Neural cell (in vitro differentiated cells): ENCODE measurements around the gene EPHX1. TPM values are rescaled to one million over a fixed set of nuclear protein-coding genes. Genes with fewer than 3 reads are reported as not detected.

Experiments
- H2AFZ ChIP-seq: fragments of 200-600, 300-800 bp; sonication (generic), shearing (Covaris generic); 2 replicates; pipeline ENCODE4 v1.6.0; 2014; ENCODE audit warnings: low read depth, mild to moderate bottlenecking, antibody characterized with exemption, low read length, moderate library complexity
- H3F3A ChIP-seq: fragments of 200-600 bp; shearing (Covaris generic); 2 replicates; pipeline ENCODE4 v1.6.1; 2016; ENCODE audit warnings: mild to moderate bottlenecking, moderate library complexity, mixed read lengths, antibody characterized with exemption, low read length; ENCODE audit not compliant: insufficient read depth, poor library complexity, severe bottlenecking
- H3K27ac ChIP-seq: fragments of 200-600, 300-800 bp; sonication (generic), shearing (Covaris generic); 2 replicates; pipeline ENCODE4 v1.5.1; 2014; ENCODE audit warnings: mild to moderate bottlenecking, low read length, moderate library complexity
- H3K27me3 ChIP-seq: fragments of 300-800, 200-600 bp; sonication (generic), shearing (Covaris generic); 2 replicates; pipeline ENCODE4 v1.6.0; 2014; ENCODE audit warnings: mild to moderate bottlenecking, low read depth, low read length, moderate library complexity; ENCODE audit not compliant: insufficient read depth
- H3K36me3 ChIP-seq: fragments of 300-800, 200-600 bp; sonication (generic), shearing (Covaris generic); 2 replicates; pipeline ENCODE4 v1.5.1; 2014; ENCODE audit warnings: mild to moderate bottlenecking, antibody characterized with exemption, low read length, moderate library complexity; ENCODE audit not compliant: insufficient read depth
- H3K4me2 ChIP-seq: fragments of 300-800, 200-600 bp; sonication (generic), shearing (Covaris generic); 2 replicates; pipeline ENCODE4 v1.6.0; 2014; ENCODE audit warnings: mild to moderate bottlenecking, low read length
- H3K4me3 ChIP-seq: fragments of 300-800, 200-600 bp; sonication (generic), shearing (Covaris generic); 2 replicates; pipeline ENCODE4 v1.5.1; 2014; ENCODE audit warnings: mild to moderate bottlenecking, low read length, moderate library complexity
- H3K79me2 ChIP-seq: fragments of 200-600 bp; shearing (Covaris generic); replicated peaks from 2 replicates; pipeline ENCODE4 v1.6.0; 2014; ENCODE audit warnings: mild to moderate bottlenecking, low read length, moderate library complexity; ENCODE audit not compliant: insufficient read depth
- H3K9ac ChIP-seq: fragments of 300-800, 200-600 bp; sonication (generic), shearing (Covaris generic); 2 replicates; pipeline ENCODE4 v1.6.1; 2016; ENCODE audit warnings: mild to moderate bottlenecking, low read length, mixed read lengths
- H3K9me2 ChIP-seq: fragments of 200-600 bp; shearing (Covaris generic); 2 replicates; pipeline ENCODE4 v1.6.1; 2016; ENCODE audit warnings: mild to moderate bottlenecking, low read length, mixed read lengths; ENCODE audit not compliant: insufficient read depth
- H3K9me3 ChIP-seq: fragments of 200-600, 300-800 bp; sonication (generic), shearing (Covaris generic); 2 replicates; pipeline ENCODE4 v1.6.1; 2016; ENCODE audit warnings: mild to moderate bottlenecking, mixed run types, low read length, moderate library complexity, mixed read lengths
- H4K20me1 ChIP-seq: fragments of 200-600 bp; shearing (Covaris generic); 2 replicates; pipeline ENCODE4 v1.6.1; 2016; ENCODE audit warnings: mild to moderate bottlenecking, mixed run types; ENCODE audit not compliant: insufficient read depth
- CTCF ChIP-seq: fragments of 450-650 bp; IDR thresholded peaks from 2 replicates; pipeline ENCODE4 v1.5.1; 2014; ENCODE audit warnings: antibody characterized with exemption, mild to moderate bottlenecking, moderate library complexity; ENCODE audit not compliant: poor library complexity, severe bottlenecking
- EP300 ChIP-seq: fragments of 450-650 bp; conservative IDR thresholded peaks from 2 replicates; pipeline ENCODE4 v1.6.1; 2014; ENCODE audit warnings: antibody characterized with exemption, mild to moderate bottlenecking, moderate library complexity; ENCODE audit not compliant: poor library complexity, severe bottlenecking
- EZH2 ChIP-seq: fragments of 200-600, 300-800 bp; shearing (Covaris generic), sonication (generic); IDR thresholded peaks from 2 replicates; pipeline ENCODE4 v1.6.1; 2014; ENCODE audit warnings: antibody characterized with exemption, low read length, borderline replicate concordance, mild to moderate bottlenecking; ENCODE audit not compliant: insufficient read depth, poor library complexity, severe bottlenecking
- MXI1 ChIP-seq: fragments of 450-650 bp; conservative IDR thresholded peaks from 2 replicates; pipeline ENCODE4 v1.6.1; 2014; ENCODE audit warnings: antibody characterized with exemption, mild to moderate bottlenecking; ENCODE audit not compliant: poor library complexity, severe bottlenecking
- POLR2AphosphoS5 ChIP-seq: IDR thresholded peaks from 2 replicates; pipeline ENCODE4 v1.6.1; 2012
- RAD21 ChIP-seq: fragments of 450-650 bp; conservative IDR thresholded peaks from 2 replicates; pipeline ENCODE4 v1.6.1; 2014; ENCODE audit warnings: antibody characterized with exemption, mild to moderate bottlenecking, moderate library complexity
- SMC3 ChIP-seq: fragments of 450-650 bp; conservative IDR thresholded peaks from 2 replicates; pipeline ENCODE4 v1.6.1; 2014; ENCODE audit warnings: antibody characterized with exemption, mild to moderate bottlenecking, moderate library complexity; ENCODE audit not compliant: poor library complexity
- TAF1 ChIP-seq: IDR thresholded peaks from 2 replicates; pipeline ENCODE4 v1.6.1; 2012; ENCODE audit warnings: low read depth
- polyA plus RNA-seq: library from polyadenylated mRNA; depleted of rRNA; stranded (reverse); fragments of >200 nt; gene quantifications from 2 replicates; pipeline ENCODE4 v1.2.3, GENCODE V29; 2014
- TF ChIP-seq, protein P1 (sequence below): IDR thresholded peaks from 2 replicates; pipeline ENCODE4 v1.6.1; 2012; ENCODE audit warnings: borderline replicate concordance

EPHX1 gene
- polyA plus RNA-seq, 1 donor from 2014 or later: 8.7 TPM

GRCh38 chr1:225848030-225848955, 38.4 kb downstream of the EPHX1 start:
- no peaks in the 10 kb centered on the region for H3K27me3 ChIP-seq
- no peaks in the 10 kb centered on the region for H3K9me2 ChIP-seq
- H3K9ac ChIP-seq: no peak overlapping the region
- no peaks in the 10 kb centered on the region for H3K36me3 ChIP-seq
- H2AFZ ChIP-seq: no peak overlapping the region
- no peak for TF ChIP-seq EZH2
- TF ChIP-seq SMC3: no peak
- no peak for TF ChIP-seq MXI1
- no peak for TF ChIP-seq POLR2AphosphoS5
- no peak for TF ChIP-seq CTCF
- TF ChIP-seq TAF1: no peak
- no peak overlapping the region for H3K4me3 ChIP-seq
- no peaks in the 10 kb centered on the region for H4K20me1 ChIP-seq
- H3F3A ChIP-seq: no peaks in the 10 kb centered on the region
- no peaks in the 10 kb centered on the region for H3K9me3 ChIP-seq
- no peak overlapping the region for H3K27ac ChIP-seq
- no peak overlapping the region for H3K4me2 ChIP-seq
- H3K79me2 ChIP-seq: no peaks in the 10 kb centered on the region

GRCh38 chr1:225849925-225850324, 40.0 kb downstream of the EPHX1 start:
- no peak overlapping the region for H2AFZ ChIP-seq
- H3K36me3 ChIP-seq: no peaks in the 10 kb centered on the region
- no peak overlapping the region for H3K27ac ChIP-seq
- no peaks in the 10 kb centered on the region for H3F3A ChIP-seq
- no peaks in the 10 kb centered on the region for H4K20me1 ChIP-seq
- no peak overlapping the region for H3K9ac ChIP-seq
- H3K27me3 ChIP-seq: no peaks in the 10 kb centered on the region
- no peaks in the 10 kb centered on the region for H3K79me2 ChIP-seq
- TF ChIP-seq, protein P1, sequence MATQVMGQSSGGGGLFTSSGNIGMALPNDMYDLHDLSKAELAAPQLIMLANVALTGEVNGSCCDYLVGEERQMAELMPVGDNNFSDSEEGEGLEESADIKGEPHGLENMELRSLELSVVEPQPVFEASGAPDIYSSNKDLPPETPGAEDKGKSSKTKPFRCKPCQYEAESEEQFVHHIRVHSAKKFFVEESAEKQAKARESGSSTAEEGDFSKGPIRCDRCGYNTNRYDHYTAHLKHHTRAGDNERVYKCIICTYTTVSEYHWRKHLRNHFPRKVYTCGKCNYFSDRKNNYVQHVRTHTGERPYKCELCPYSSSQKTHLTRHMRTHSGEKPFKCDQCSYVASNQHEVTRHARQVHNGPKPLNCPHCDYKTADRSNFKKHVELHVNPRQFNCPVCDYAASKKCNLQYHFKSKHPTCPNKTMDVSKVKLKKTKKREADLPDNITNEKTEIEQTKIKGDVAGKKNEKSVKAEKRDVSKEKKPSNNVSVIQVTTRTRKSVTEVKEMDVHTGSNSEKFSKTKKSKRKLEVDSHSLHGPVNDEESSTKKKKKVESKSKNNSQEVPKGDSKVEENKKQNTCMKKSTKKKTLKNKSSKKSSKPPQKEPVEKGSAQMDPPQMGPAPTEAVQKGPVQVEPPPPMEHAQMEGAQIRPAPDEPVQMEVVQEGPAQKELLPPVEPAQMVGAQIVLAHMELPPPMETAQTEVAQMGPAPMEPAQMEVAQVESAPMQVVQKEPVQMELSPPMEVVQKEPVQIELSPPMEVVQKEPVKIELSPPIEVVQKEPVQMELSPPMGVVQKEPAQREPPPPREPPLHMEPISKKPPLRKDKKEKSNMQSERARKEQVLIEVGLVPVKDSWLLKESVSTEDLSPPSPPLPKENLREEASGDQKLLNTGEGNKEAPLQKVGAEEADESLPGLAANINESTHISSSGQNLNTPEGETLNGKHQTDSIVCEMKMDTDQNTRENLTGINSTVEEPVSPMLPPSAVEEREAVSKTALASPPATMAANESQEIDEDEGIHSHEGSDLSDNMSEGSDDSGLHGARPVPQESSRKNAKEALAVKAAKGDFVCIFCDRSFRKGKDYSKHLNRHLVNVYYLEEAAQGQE: no peak
- no peak overlapping the region for H3K4me2 ChIP-seq
- no peak overlapping the region for H3K4me3 ChIP-seq
- no peaks in the 10 kb centered on the region for H3K9me3 ChIP-seq
- H3K9me2 ChIP-seq: no peaks in the 10 kb centered on the region

- no peaks in the 10 kb centered on the region for H4K20me1 ChIP-seq
- no peak overlapping the region for H3K9ac ChIP-seq
- TF ChIP-seq SMC3: no peak
- no peak for TF ChIP-seq RAD21
- TF ChIP-seq, protein P1: no peak
- no peak for TF ChIP-seq MXI1
- no peak for TF ChIP-seq CTCF
- no peak for TF ChIP-seq EP300
- TF ChIP-seq POLR2AphosphoS5: no peak
- no peak for TF ChIP-seq TAF1
- no peak for TF ChIP-seq EZH2
- H3K27ac ChIP-seq: no peak overlapping the region
- H3K36me3 ChIP-seq: no peaks in the 10 kb centered on the region
- no peak overlapping the region for H3K4me3 ChIP-seq
- no peaks in the 10 kb centered on the region for H3K9me2 ChIP-seq
- no peaks in the 10 kb centered on the region for H3K9me3 ChIP-seq
- H3F3A ChIP-seq: no peaks in the 10 kb centered on the region
- no peaks in the 10 kb centered on the region for H3K27me3 ChIP-seq
- H3K79me2 ChIP-seq: no peaks in the 10 kb centered on the region
- no peak overlapping the region for H3K4me2 ChIP-seq
- H2AFZ ChIP-seq: no peak overlapping the region
Measured at GRCh38 chr1:225850370-225850769, 40.4 kb downstream of the EPHX1 start.
